Heart right ventricle (tissue), 16 donors: ENCODE results near the gene DTNB. TPM values are rescaled to one million over a fixed set of nuclear protein-coding genes. Genes with fewer than 3 reads are reported as not detected.

Source experiments
- ATAC-seq, 8 donors: fragments of 200-7000 bp; cut with Tn5 transposase; one replicate each; pipeline ENCODE4 v1.9.1; 2020; ENCODE audit warnings: mild to moderate bottlenecking in 8 of 8, moderate library complexity in 8 of 8, moderate number of reproducible peaks in 1 of 8
- DNase-seq, 2 donors: peaks; one replicate each; pipeline ENCODE4 v3.0.0-alpha.2; 2020
- H3K27ac ChIP-seq, 10 donors: fragments of 200-600 bp; sonication (generic) in 2 of 10; one replicate each; pipeline versions ENCODE4 v1.5.0 to v1.8.0; 2020 to 2022; ENCODE audit warnings: mild to moderate bottlenecking in 3 of 10
- H3K27me3 ChIP-seq, 7 donors: fragments of 200-600 bp; one replicate each; pipeline ENCODE4 v1.8.0; 2021 to 2022; ENCODE audit warnings: mild to moderate bottlenecking in 2 of 7
- H3K36me3 ChIP-seq, 9 donors: fragments of 200-600 bp; sonication (generic) in 1 of 9; one replicate each; pipeline versions ENCODE4 v1.5.0 to v1.8.0; 2020 to 2022; ENCODE audit warnings: mild to moderate bottlenecking in 2 of 9
- H3K4me1 ChIP-seq, 9 donors: fragments of 200-600 bp; sonication (generic) in 1 of 9; one replicate each; pipeline versions ENCODE4 v1.5.0 to v1.8.0; 2020 to 2022; ENCODE audit warnings: mild to moderate bottlenecking in 4 of 9
- H3K4me3 ChIP-seq, 10 donors: fragments of 200-600 bp; sonication (generic) in 2 of 10; one replicate each; pipeline versions ENCODE4 v1.5.0 to v1.8.0; 2020 to 2022; ENCODE audit warnings: mild to moderate bottlenecking in 7 of 10, moderate library complexity in 2 of 10
- H3K9me3 ChIP-seq, 11 donors: fragments of 200-600 bp in 10 of 11; sonication (generic) in 2 of 11; one replicate each; pipeline versions ENCODE4 v1.5.0 to v1.8.0; 2013 to 2022; ENCODE audit warnings: mild to moderate bottlenecking in 2 of 11, control low read depth in 1 of 11, moderate library complexity in 1 of 11
- WGBS, 2 donors: extraction: QIAGEN DNeasy Blood & Tissue Kit; methylation state at CpG; one replicate each; pipeline ENCODE4 v1.1.7; 2013; ENCODE audit warnings: inconsistent platforms in 1 of 2; 5-methylcytosine and 5-hydroxymethylcytosine counted together
- intact Hi-C, 10 donors: fragments of 100-400 bp; cut with DNase I; formaldehyde crosslinking; loops; one replicate each; pipeline versions ENCODE4 v1.11.1 to v1.14.2; 2022
- polyA plus RNA-seq, 2 donors: library from polyadenylated mRNA; stranded (reverse); fragments of 200-250 nt; gene quantifications; one replicate each; pipeline ENCODE4 v1.2.3, GENCODE V29; 2013
- total RNA-seq, 10 donors: library from RNA; stranded (reverse); fragmentation: NEBNext Ultra II Directional in 3 of 10; extraction: Animal tissue kit (Norgen Biotek cat#: 25700) in 3 of 10; gene quantifications; one replicate each; pipeline versions ENCODE4 v1.2.1 to v1.2.4, GENCODE V29; 2021 to 2023
- TF ChIP-seq, protein P1 (sequence below), 9 donors: fragments of 200-600 bp; sonication (generic) in 2 of 9; IDR thresholded peaks; one replicate each; pipeline versions ENCODE4 v1.5.0 to v1.8.0; 2021 to 2022; ENCODE audit warnings: antibody characterized with exemption in 9 of 9, mild to moderate bottlenecking in 5 of 9, moderate library complexity in 1 of 9
- donor health status: Arrhythmogenic right ventricular cardiomyopathy.
- donor health status: ischemic (EF 13 %, LVEDD 7.1; RV severe dilation, severe dysfunction).
- donor health status: healthy with polysubstance abuse.
- donor health status: DM: no; HTN: yes; CAD: no.
- donor health status: DM: no; HTN: no; CAD: no.
- donor health status: ischemic (EF 25% LVEDD 6.9; RV normal size, moderate dysfunction).
- donor health status: ischemic (EF 25% LVEDD 5.7; RV mildly dilated, moderate dysfunction).
- donor health status: healthy.
- donor health status: DM: yes; HTN: yes; CAD: no.
- donor health status: Ischemic cardiomyopathy.
- donor health status: ischemic (EF 35%, LVEDD 5.7; RV mildly dilated, moderate dysfunction).
- donor health status: nonischemic (EF 11% LVEDD 7.7; RV severe dilation, severe dysfunction).
- donor health status: DM: yes; HTN: yes; CAD: no.
- donor health status: PGD.
- donor health status: ischemic (EF 29% LVEDD 5.4; RV normal size, mild dysfunction).
- donor health status: nonischemic (EF 23%, LVEDD 6.1; RV moderate dilation, normal function).

The DTNB gene
- total and polyA plus RNA-seq, 12 donors: 2.8 to 11.3 (median 7.8) TPM

DNA sequence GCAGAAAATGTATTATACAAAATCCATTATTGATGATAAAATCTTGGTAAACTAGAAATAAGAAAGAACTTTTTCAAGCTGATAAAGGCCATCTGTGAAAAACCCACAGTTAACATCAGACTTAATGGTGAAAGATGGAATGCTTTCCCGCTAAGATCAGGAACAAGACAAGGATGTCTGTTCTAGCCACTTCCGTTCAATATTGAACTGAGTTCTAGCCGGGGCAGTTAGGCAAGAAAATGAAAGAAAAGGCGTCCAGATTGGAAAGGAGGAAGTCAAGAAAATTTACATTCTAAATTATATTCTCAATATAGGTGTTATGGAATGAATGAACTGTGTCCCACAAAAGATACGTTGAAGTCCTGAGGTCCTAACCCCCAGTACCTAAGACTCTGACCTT is 39.1 kb upstream of the DTNB start:
- DNase-seq (no peak), ATAC-seq (no peak)
- Histone ChIP-seq H3K4me1 (peaks cover 0 to 14% (median 0%) of the 10 kb centered on the region in 9 donors), H3K27me3 (peaks cover 0 to 8% (median 0%) of the 10 kb centered on the region in 7 donors), H3K27ac (peak overlapping the region in 1 of 10 donors; percentile 76), H3K36me3 (no peaks in the 10 kb centered on the region), H3K4me3 (peak overlapping the region in 1 of 10 donors; percentile 34), H3K9me3 (no peaks in the 10 kb centered on the region)
- intact Hi-C loops: no loop called here
- TF ChIP-seq, protein P1, sequence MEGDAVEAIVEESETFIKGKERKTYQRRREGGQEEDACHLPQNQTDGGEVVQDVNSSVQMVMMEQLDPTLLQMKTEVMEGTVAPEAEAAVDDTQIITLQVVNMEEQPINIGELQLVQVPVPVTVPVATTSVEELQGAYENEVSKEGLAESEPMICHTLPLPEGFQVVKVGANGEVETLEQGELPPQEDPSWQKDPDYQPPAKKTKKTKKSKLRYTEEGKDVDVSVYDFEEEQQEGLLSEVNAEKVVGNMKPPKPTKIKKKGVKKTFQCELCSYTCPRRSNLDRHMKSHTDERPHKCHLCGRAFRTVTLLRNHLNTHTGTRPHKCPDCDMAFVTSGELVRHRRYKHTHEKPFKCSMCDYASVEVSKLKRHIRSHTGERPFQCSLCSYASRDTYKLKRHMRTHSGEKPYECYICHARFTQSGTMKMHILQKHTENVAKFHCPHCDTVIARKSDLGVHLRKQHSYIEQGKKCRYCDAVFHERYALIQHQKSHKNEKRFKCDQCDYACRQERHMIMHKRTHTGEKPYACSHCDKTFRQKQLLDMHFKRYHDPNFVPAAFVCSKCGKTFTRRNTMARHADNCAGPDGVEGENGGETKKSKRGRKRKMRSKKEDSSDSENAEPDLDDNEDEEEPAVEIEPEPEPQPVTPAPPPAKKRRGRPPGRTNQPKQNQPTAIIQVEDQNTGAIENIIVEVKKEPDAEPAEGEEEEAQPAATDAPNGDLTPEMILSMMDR (IDR thresholded peaks at IDR 0.05): no peak
- 79 to 87% methylated on average over 5 of the region's 5 CpGs for WGBS, 2 donors

DNA sequence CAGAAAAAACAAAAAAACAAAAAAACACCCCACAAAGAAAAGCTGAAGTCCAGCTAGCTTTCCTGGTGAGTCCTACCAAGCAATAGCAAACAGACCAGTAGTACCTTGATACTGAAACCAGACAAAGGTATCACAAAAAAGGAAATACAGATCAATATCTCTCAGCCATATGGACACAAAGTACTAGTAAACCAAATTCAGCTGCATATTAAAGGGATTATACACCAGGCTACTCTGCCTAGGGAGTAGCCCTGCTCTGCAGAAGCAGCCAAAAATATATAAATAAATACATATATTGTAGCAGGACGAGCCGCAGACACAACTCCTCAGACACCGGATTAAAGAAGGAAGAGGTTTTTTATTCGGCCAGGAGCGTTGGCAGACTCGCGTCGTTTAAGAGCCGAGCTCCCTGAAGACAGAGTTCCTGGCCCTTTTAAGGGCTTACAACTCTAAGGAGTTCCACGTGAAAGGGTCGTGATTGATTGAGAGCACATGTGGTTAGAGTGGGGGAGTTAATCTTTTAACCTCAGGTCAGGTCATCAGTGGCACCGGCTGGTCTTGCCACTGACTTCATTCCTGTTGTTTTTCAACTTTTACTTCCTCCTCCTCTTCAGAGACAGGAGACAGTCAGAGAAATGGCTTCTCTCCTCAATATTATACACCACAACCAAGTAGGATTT is 38.4 kb upstream of the DTNB start:
- peaks cover 0 to 8% (median 0%) of the 10 kb centered on the region in 7 donors for H3K27me3 ChIP-seq
- peak overlapping the region in 1 of 10 donors; percentile 76 for H3K27ac ChIP-seq
- H3K9me3 ChIP-seq: no peaks in the 10 kb centered on the region
- H3K36me3 ChIP-seq: no peaks in the 10 kb centered on the region
- H3K4me3 ChIP-seq: peak overlapping the region in 3 of 10 donors; percentile 6 to 34 (median 20)
- ATAC-seq (no peak), DNase-seq (no peak)
- TF ChIP-seq, protein P1 (IDR thresholded peaks at IDR 0.05): no peak
- peaks cover 0 to 14% (median 0%) of the 10 kb centered on the region in 9 donors for H3K4me1 ChIP-seq
- whole genome bisulfite sequencing, 2 donors: 19 to 28% methylated on average over 12 of the region's 12 CpGs
- intact Hi-C loops: no loop called here

DNA sequence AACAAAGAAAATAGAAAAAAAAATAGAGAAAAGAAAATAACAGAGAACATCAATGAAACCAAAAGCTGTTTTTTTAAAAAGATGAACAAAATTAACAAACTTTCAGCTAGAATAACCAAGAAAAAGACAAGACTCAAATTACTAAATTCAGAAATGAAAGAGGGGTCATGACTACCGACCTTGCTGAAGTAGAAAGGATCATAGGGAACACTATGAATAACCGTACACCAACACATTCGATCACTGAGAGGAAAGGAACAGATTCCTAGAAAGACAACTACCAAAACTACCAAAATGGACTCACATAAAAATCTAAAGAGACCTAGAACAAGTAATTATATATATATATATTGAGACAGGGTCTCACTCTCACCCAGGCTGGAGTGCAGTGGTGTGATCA is 37.4 kb upstream of the DTNB start:
- no peak overlapping the region for H3K4me3 ChIP-seq
- DNase-seq (no peak), ATAC-seq (no peak)
- H3K36me3 ChIP-seq: no peaks in the 10 kb centered on the region
- no peaks in the 10 kb centered on the region for H3K9me3 ChIP-seq
- peaks cover 0 to 8% (median 0%) of the 10 kb centered on the region in 7 donors for H3K27me3 ChIP-seq
- TF ChIP-seq, protein P1 (IDR thresholded peaks at IDR 0.05): no peak
- WGBS, 2 donors: 86% methylated on average over 3 of the region's 3 CpGs
- intact Hi-C loops: no loop called here
- peaks cover 0 to 14% (median 0%) of the 10 kb centered on the region in 9 donors for H3K4me1 ChIP-seq
- no peak overlapping the region for H3K27ac ChIP-seq

GRCh38 chr2:25709349-25709748 is 36.0 kb upstream of the DTNB start:
- 86 to 94% methylated on average over 2 of the region's 2 CpGs for WGBS, 2 donors
- TF ChIP-seq, protein P1 (IDR thresholded peaks at IDR 0.05): no peak
- Histone ChIP-seq H3K9me3 (no peaks in the 10 kb centered on the region), H3K36me3 (no peaks in the 10 kb centered on the region), H3K27me3 (peaks cover 0 to 8% (median 0%) of the 10 kb centered on the region in 7 donors), H3K27ac (no peak overlapping the region), H3K4me3 (no peak overlapping the region), H3K4me1 (peaks cover 0 to 14% (median 0%) of the 10 kb centered on the region in 9 donors)
- ATAC-seq: no peak
- no peak for DNase-seq
- intact Hi-C loops: no loop called here
